GM10248 (cell line): ENCODE data around the gene PMPCA.

Experiments
- CTCF ChIA-PET: fragments of 300-600 bp; sonication (Branson Sonifier 250); formaldehyde crosslinking; extraction: SDS; loops from one replicate; lab custom pipeline; 2021; ENCODE audit warnings: antibody characterized with exemption; lab: Yijun Ruan, JAX
- POLR2A ChIA-PET: fragments of 350-650 bp; sonication (Branson Sonifier 250); formaldehyde crosslinking; extraction: SDS; loops from one replicate; lab custom pipeline; 2020; ENCODE audit warnings: antibody characterized with exemption; lab: Yijun Ruan, JAX
- DNase-seq: peaks from one replicate; pipeline ENCODE4 v3.0.0; 2012; ENCODE audit errors: extremely low spot score
- TF ChIP-seq, protein P1 (sequence below): IDR thresholded peaks from 2 replicates; pipeline ENCODE4 v1.5.1; 2012; ENCODE audit warnings: mild to moderate bottlenecking, low read depth; ENCODE audit errors: extremely low read depth, missing control alignments, control extremely low read depth

The PMPCA gene

GRCh38 chr9:136381966-136382513, 28.4 kb upstream of the PMPCA start:
- no peak for DNase-seq
- TF ChIP-seq, protein P1, sequence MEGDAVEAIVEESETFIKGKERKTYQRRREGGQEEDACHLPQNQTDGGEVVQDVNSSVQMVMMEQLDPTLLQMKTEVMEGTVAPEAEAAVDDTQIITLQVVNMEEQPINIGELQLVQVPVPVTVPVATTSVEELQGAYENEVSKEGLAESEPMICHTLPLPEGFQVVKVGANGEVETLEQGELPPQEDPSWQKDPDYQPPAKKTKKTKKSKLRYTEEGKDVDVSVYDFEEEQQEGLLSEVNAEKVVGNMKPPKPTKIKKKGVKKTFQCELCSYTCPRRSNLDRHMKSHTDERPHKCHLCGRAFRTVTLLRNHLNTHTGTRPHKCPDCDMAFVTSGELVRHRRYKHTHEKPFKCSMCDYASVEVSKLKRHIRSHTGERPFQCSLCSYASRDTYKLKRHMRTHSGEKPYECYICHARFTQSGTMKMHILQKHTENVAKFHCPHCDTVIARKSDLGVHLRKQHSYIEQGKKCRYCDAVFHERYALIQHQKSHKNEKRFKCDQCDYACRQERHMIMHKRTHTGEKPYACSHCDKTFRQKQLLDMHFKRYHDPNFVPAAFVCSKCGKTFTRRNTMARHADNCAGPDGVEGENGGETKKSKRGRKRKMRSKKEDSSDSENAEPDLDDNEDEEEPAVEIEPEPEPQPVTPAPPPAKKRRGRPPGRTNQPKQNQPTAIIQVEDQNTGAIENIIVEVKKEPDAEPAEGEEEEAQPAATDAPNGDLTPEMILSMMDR: no peak
- POLR2A ChIA-PET: no interaction called here
- CTCF ChIA-PET: interaction anchor here (3.2 kb wide), 1 partner anchor 19 kb away, joined by 18 read pairs; the partner anchor contains the start of gene DNLZ

DNA sequence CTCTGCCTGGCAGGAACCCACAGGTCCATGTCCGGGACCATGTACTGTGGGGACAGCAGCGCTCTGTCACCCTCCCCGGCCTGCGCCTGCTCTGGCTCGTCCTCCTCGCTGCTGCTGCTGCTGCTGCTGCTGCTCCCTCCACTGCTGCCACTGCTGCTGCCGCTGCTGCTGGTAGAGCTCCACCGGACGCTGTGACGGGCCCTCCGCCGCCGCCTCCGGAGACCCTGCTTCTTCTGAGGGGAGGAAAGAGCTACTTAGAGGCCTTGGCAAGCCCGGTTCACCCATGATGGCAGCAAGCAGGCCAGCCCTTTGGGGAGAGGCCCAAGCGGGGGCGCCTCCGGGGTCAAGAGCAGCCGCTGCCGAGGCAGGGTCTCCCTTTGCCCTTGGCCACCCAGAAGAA, 27.0 kb upstream of the PMPCA start:
- DNase-seq: no peak
- TF ChIP-seq, protein P1: no peak
- ChIA-PET POLR2A (no interaction called here), CTCF (interaction anchor here (3.0 to 3.2 kb wide), 2 partner anchors 20 to 21 kb away, joined by 7 to 18 read pairs; partner anchors contain the start of gene DNLZ)

- CTCF ChIA-PET: interaction anchor here (1.4 to 3.0 kb wide), 2 partner anchors 21 to 22 kb away, joined by 4 to 7 read pairs; partner anchors contain the start of gene DNLZ
- DNase-seq: no peak
- TF ChIP-seq, protein P1: no peak
- POLR2A ChIA-PET: no interaction called here
Measured at GRCh38 chr9:136385015-136385414, 25.4 kb upstream of the PMPCA start.

GRCh38 chr9:136386018-136386417, 24.4 kb upstream of the PMPCA start:
- TF ChIP-seq, protein P1: no peak
- ChIA-PET POLR2A (interaction anchor here (0.6 kb wide), 2 partner anchors 13 to 117 kb away, joined by 4 read pairs; no protein-coding TSS in a partner anchor), CTCF (interaction anchor here (3.0 kb wide), 1 partner anchor 23 kb away, joined by 7 read pairs; the partner anchor contains the start of gene DNLZ)
- no peak for DNase-seq

DNA sequence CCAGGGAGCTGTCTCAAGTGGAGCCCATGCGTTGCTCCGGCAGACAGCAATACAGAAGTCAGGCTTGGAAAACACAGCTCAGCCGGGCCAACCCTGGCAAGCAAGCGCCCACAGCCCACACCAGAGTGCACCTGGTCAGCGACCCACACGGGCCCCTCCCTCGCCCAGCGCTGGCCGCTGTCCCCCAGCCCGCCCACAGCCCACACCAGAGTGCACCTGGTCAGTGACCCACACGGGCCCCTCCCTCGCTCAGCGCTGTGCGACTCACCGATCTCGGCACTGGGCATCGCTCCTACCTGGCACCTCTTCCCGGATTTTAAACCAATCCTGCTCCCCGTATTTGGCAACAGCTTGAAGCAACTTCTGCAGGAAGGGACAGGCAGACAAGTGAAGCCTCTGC, 23.2 kb upstream of the PMPCA start:
- POLR2A ChIA-PET: no interaction called here
- DNase-seq: no peak
- TF ChIP-seq, protein P1: no peak
- CTCF ChIA-PET: interaction anchor here (0.7 to 1.6 kb wide), 4 partner anchors 9 to 14 kb away, joined by 3 to 4 read pairs (median 4); no protein-coding TSS in a partner anchor

GRCh38 chr9:136389396-136389795, 21.1 kb upstream of the PMPCA start:
- no peak for DNase-seq
- ChIA-PET CTCF (interaction anchor here (1.0 to 1.7 kb wide), 3 partner anchors 13 to 26 kb away, joined by 5 to 7 read pairs (median 5); partner anchors contain the start of gene DNLZ), POLR2A (no interaction called here)
- TF ChIP-seq, protein P1: no peak
